Activated CD4-positive, alpha-beta T cell treated with anti-CD3 and anti-CD28 coated beads for 36 hours (primary cell): ENCODE measurements around the gene CPT1C. TPM values are rescaled to one million over a fixed set of nuclear protein-coding genes. Genes with fewer than 3 reads are reported as not detected.
"Not testable (repeated sequence)": the region's sequence is repeated elsewhere in the genome, so short reads cannot be mapped to it uniquely, and the experiment has no call there.

Source experiments
- ATAC-seq: fragments of 200-7000 bp; cut with Tn5 transposase; one replicate; pipeline ENCODE4 v1.10.0; 2021; ENCODE audit warnings: mild to moderate bottlenecking, moderate library complexity
- CTCF ChIA-PET: fragments of 350-600 bp; sonication (Branson Sonifier 250); formaldehyde crosslinking; loops from one replicate; lab custom pipeline; 2021; ENCODE audit warnings: antibody characterized with exemption; lab: Charles Lee
- POLR2A ChIA-PET: fragments of 350-600 bp; sonication (Branson Sonifier 250); formaldehyde crosslinking; loops from one replicate; lab custom pipeline; 2021; ENCODE audit warnings: antibody characterized with exemption, inconsistent platforms; lab: Charles Lee
- DNase-seq: peaks from one replicate; pipeline ENCODE4 v3.0.0-alpha.2; 2020
- H3K27ac Mint-ChIP-seq: one replicate; pipeline ENCODE4 v1.8.0; 2021; ENCODE audit warnings: mixed read lengths
- H3K27me3 Mint-ChIP-seq: one replicate; pipeline ENCODE4 v1.8.0; 2021; ENCODE audit warnings: mixed read lengths
- H3K36me3 Mint-ChIP-seq: one replicate; pipeline ENCODE4 v1.8.0; 2021; ENCODE audit warnings: low read depth, mixed read lengths
- H3K4me1 Mint-ChIP-seq: one replicate; pipeline ENCODE4 v1.8.0; 2021; ENCODE audit warnings: mixed read lengths
- H3K4me3 Mint-ChIP-seq: one replicate; pipeline ENCODE4 v1.8.0; 2021; ENCODE audit warnings: mild to moderate bottlenecking, moderate library complexity, mixed read lengths
- H3K9me3 Mint-ChIP-seq: one replicate; pipeline ENCODE4 v1.8.0; 2021; ENCODE audit warnings: low read depth, mixed read lengths
- intact Hi-C, 2 experiments: fragments of 100-400 bp; cut with DNase I in 1 of 2; cut with micrococcal nuclease in 1 of 2; formaldehyde crosslinking; loops; one replicate each; pipeline versions ENCODE4 v1.14.2 to v1.15.1; 2022 to 2024; cut with DNase I, micrococcal nuclease
- total RNA-seq, 2 experiments: library from RNA; stranded (reverse); gene quantifications; one replicate each; pipeline ENCODE4 v1.2.3, GENCODE V29; 2021

The CPT1C gene
- total RNA-seq, 2 experiments from 2014 or later, result 1.1 to 1.6 TPM

GRCh38 chr19:49705919-49706318 lies 15.0 kb downstream of the CPT1C start:
- no peak overlapping the region for H3K27ac Mint-ChIP-seq

GRCh38 chr19:49710372-49710951 lies 19.5 kb downstream of the CPT1C start:
- no peaks in the 10 kb centered on the region for H3K4me1 Mint-ChIP-seq
- H3K27ac Mint-ChIP-seq, result no peak overlapping the region
- DNase-seq (no peak), ATAC-seq (no peak)
- CTCF ChIA-PET, result no interaction called here
- intact Hi-C loops, result no loop called here
- H3K4me3 Mint-ChIP-seq, result no peak overlapping the region
- no peaks in the 10 kb centered on the region for H3K36me3 Mint-ChIP-seq
- POLR2A ChIA-PET, result no interaction called here
- no peaks in the 10 kb centered on the region for H3K9me3 Mint-ChIP-seq
- no peaks in the 10 kb centered on the region for H3K27me3 Mint-ChIP-seq

More at GRCh38 chr19:49705919-49706318, 15.0 kb downstream of the CPT1C start:
- intact Hi-C loops, result no loop called here
- ChIA-PET POLR2A (no interaction called here), CTCF (no interaction called here)
- no peak for DNase-seq
- H3K36me3 Mint-ChIP-seq, result no peaks in the 10 kb centered on the region
- H3K9me3 Mint-ChIP-seq, result no peaks in the 10 kb centered on the region
- peaks cover 3% of the 10 kb centered on the region for H3K27me3 Mint-ChIP-seq
- no peaks in the 10 kb centered on the region for H3K4me1 Mint-ChIP-seq
- ATAC-seq, result no peak
- H3K4me3 Mint-ChIP-seq, result no peak overlapping the region

- ATAC-seq, result no peak
- Mint-ChIP-seq H3K4me3 (no peak overlapping the region), H3K36me3 (no peaks in the 10 kb centered on the region), H3K9me3 (no peaks in the 10 kb centered on the region), H3K27ac (no peak overlapping the region), H3K4me1 (peaks cover 6% of the 10 kb centered on the region), H3K27me3 (no peaks in the 10 kb centered on the region)
- POLR2A ChIA-PET, result no interaction called here
- CTCF ChIA-PET, result no interaction called here
- intact Hi-C loops, result no loop called here
- DNase-seq, result no peak
These were observed 21.5 kb downstream of the CPT1C start for GRCh38 chr19:49712397-49712859.

GRCh38 chr19:49713236-49713845 lies 22.4 kb downstream of the CPT1C start:
- Mint-ChIP-seq H3K4me1 (peaks cover 10% of the 10 kb centered on the region), H3K9me3 (no peaks in the 10 kb centered on the region), H3K27me3 (no peaks in the 10 kb centered on the region), H3K27ac (no peak overlapping the region), H3K36me3 (no peaks in the 10 kb centered on the region), H3K4me3 (no peak overlapping the region)
- CTCF ChIA-PET, result no interaction called here
- POLR2A ChIA-PET, result no interaction called here
- no peak for ATAC-seq
- intact Hi-C loops, result no loop called here
- DNase-seq, result no peak

GRCh38 chr19:49716154-49716553 lies 25.2 kb downstream of the CPT1C start:
- intact Hi-C loops, result loop anchor here in 1 of 2 experiments (2.0 kb wide), 1 partner anchor 51 kb away; the partner anchor contains the start of gene AP2A1
- Mint-ChIP-seq H3K36me3 (no peaks in the 10 kb centered on the region), H3K4me3 (no peak overlapping the region), H3K27ac (no peak overlapping the region), H3K27me3 (no peaks in the 10 kb centered on the region), H3K4me1 (peaks cover 10% of the 10 kb centered on the region), H3K9me3 (no peaks in the 10 kb centered on the region)
- ChIA-PET POLR2A (interaction anchor here (0.8 kb wide), 1 partner anchor 50 kb away, joined by 3 read pairs; no protein-coding TSS in a partner anchor), CTCF (interaction anchor here (0.6 to 2.2 kb wide), 6 partner anchors 14 to 995 kb away, joined by 3 to 9 read pairs (median 4); partner anchors contain the start of gene CPT1C)
- ATAC-seq (no peak), DNase-seq (no peak)

- no peak for DNase-seq
- CTCF ChIA-PET, result interaction anchor here (1.0 to 1.7 kb wide), 4 partner anchors 18 to 132 kb away, joined by 3 to 7 read pairs (median 4); no protein-coding TSS in a partner anchor
- ATAC-seq, result no peak
- H3K27me3 Mint-ChIP-seq, result no peaks in the 10 kb centered on the region
- peaks cover 10% of the 10 kb centered on the region for H3K4me1 Mint-ChIP-seq
- H3K9me3 Mint-ChIP-seq, result no peaks in the 10 kb centered on the region
- POLR2A ChIA-PET, result interaction anchor here (0.8 kb wide), 1 partner anchor 48 kb away, joined by 5 read pairs; the partner anchor contains the start of gene AP2A1
- intact Hi-C loops, result no loop called here
- H3K36me3 Mint-ChIP-seq, result no peaks in the 10 kb centered on the region
- peak overlapping the region; percentile 25 for H3K27ac Mint-ChIP-seq
- peak overlapping the region; percentile 26 for H3K4me3 Mint-ChIP-seq
These were observed 27.6 kb downstream of the CPT1C start for GRCh38 chr19:49718511-49718910.

- intact Hi-C loops, result no loop called here
- Mint-ChIP-seq H3K9me3 (no peaks in the 10 kb centered on the region), H3K4me3 (no peak overlapping the region), H3K27me3 (no peaks in the 10 kb centered on the region), H3K36me3 (no peaks in the 10 kb centered on the region), H3K4me1 (peaks cover 10% of the 10 kb centered on the region), H3K27ac (no peak overlapping the region)
- CTCF ChIA-PET, result interaction anchor here (1.2 to 1.4 kb wide), 2 partner anchors 17 to 39 kb away, joined by 3 to 7 read pairs; no protein-coding TSS in a partner anchor
- DNase-seq (no peak), ATAC-seq (no peak)
- POLR2A ChIA-PET, result no interaction called here
These were observed 28.1 kb downstream of the CPT1C start for GRCh38 chr19:49718991-49719390.

GRCh38 chr19:49719420-49719819 lies 28.5 kb downstream of the CPT1C start:
- ATAC-seq, H3K36me3 Mint-ChIP-seq, POLR2A ChIA-PET, DNase-seq, H3K27me3 Mint-ChIP-seq, intact Hi-C loops, H3K4me1 Mint-ChIP-seq, CTCF ChIA-PET, H3K4me3 Mint-ChIP-seq, H3K9me3 Mint-ChIP-seq, H3K27ac Mint-ChIP-seq: not testable (repeated sequence)

GRCh38 chr19:49727217-49728030 lies 36.5 kb downstream of the CPT1C start:
- no peak overlapping the region for H3K4me3 Mint-ChIP-seq
- H3K9me3 Mint-ChIP-seq, result no peaks in the 10 kb centered on the region
- peaks cover 5% of the 10 kb centered on the region for H3K36me3 Mint-ChIP-seq
- ATAC-seq, result no peak
- no peaks in the 10 kb centered on the region for H3K27me3 Mint-ChIP-seq
- intact Hi-C loops, result no loop called here
- no peak overlapping the region for H3K27ac Mint-ChIP-seq
- ChIA-PET POLR2A (no interaction called here), CTCF (interaction anchor here (0.6 to 1.0 kb wide), 2 partner anchors 10 to 28 kb away, joined by 3 read pairs; no protein-coding TSS in a partner anchor)
- H3K4me1 Mint-ChIP-seq, result no peaks in the 10 kb centered on the region
- DNase-seq, result no peak

- peaks cover 5% of the 10 kb centered on the region for H3K36me3 Mint-ChIP-seq
- H3K4me1 Mint-ChIP-seq, result no peaks in the 10 kb centered on the region
- no peak overlapping the region for H3K27ac Mint-ChIP-seq
- DNase-seq, result no peak
- CTCF ChIA-PET, result interaction anchor here (1.2 to 2.3 kb wide), 2 partner anchors 13 to 30 kb away, joined by 3 to 6 read pairs; no protein-coding TSS in a partner anchor
- no peak for ATAC-seq
- POLR2A ChIA-PET, result no interaction called here
- no peaks in the 10 kb centered on the region for H3K9me3 Mint-ChIP-seq
- H3K27me3 Mint-ChIP-seq, result no peaks in the 10 kb centered on the region
- intact Hi-C loops, result no loop called here
- no peak overlapping the region for H3K4me3 Mint-ChIP-seq
These were observed 39.2 kb downstream of the CPT1C start for GRCh38 chr19:49730166-49730565.

- H3K27ac Mint-ChIP-seq, result no peak overlapping the region
- no peaks in the 10 kb centered on the region for H3K9me3 Mint-ChIP-seq
- ATAC-seq (no peak), DNase-seq (no peak)
- ChIA-PET POLR2A (no interaction called here), CTCF (no interaction called here)
- intact Hi-C loops, result no loop called here
- H3K4me3 Mint-ChIP-seq, result no peak overlapping the region
- no peaks in the 10 kb centered on the region for H3K4me1 Mint-ChIP-seq
- H3K27me3 Mint-ChIP-seq, result no peaks in the 10 kb centered on the region
- no peaks in the 10 kb centered on the region for H3K36me3 Mint-ChIP-seq
These were observed 47.4 kb downstream of the CPT1C start for GRCh38 chr19:49738268-49738667.
